Skeletal muscle satellite cell (primary cell): ENCODE measurements around the gene RASGRP3. TPM values are rescaled to one million over a fixed set of nuclear protein-coding genes. Genes with fewer than 3 reads are reported as not detected.

Experiments
- H3K27me3 ChIP-seq: 2 replicates; pipeline ENCODE4 v1.7.0; 2013; ENCODE audit warnings: low read length; ENCODE audit not compliant: control insufficient read depth, insufficient read depth
- H3K36me3 ChIP-seq: 2 replicates; pipeline ENCODE4 v1.7.0; 2013; ENCODE audit warnings: mild to moderate bottlenecking, control low read depth, low read length; ENCODE audit not compliant: insufficient read depth
- H3K4me1 ChIP-seq: 2 replicates; pipeline ENCODE4 v1.7.0; 2013; ENCODE audit warnings: low read length; ENCODE audit not compliant: control insufficient read depth, insufficient read depth
- H3K4me2 ChIP-seq: 2 replicates; pipeline ENCODE4 v1.7.0; 2013; ENCODE audit warnings: mild to moderate bottlenecking, low read length
- H3K4me3 ChIP-seq: 2 replicates; pipeline ENCODE4 v1.7.0; 2013; ENCODE audit warnings: low read length
- H3K9ac ChIP-seq: 2 replicates; pipeline ENCODE4 v1.7.0; 2013; ENCODE audit warnings: mild to moderate bottlenecking, low read depth, low read length, moderate library complexity
- H3K9me3 ChIP-seq: replicated peaks from 2 replicates; pipeline ENCODE4 v1.7.0; 2013; ENCODE audit warnings: mild to moderate bottlenecking, control low read depth, low read length
- small RNA-seq: library from RNA; depleted of rRNA; stranded (forward); fragments of <200 nt; gene quantifications from one replicate; pipeline ENCODE3, GENCODE V24; 2012

The RASGRP3 gene

GRCh38 chr2:33614190-33614589 is 137.7 kb downstream of the RASGRP3 start:
- Histone ChIP-seq H3K4me2 (no peak overlapping the region), H3K9me3 (no peaks in the 10 kb centered on the region), H3K27me3 (no peaks in the 10 kb centered on the region), H3K36me3 (no peaks in the 10 kb centered on the region), H3K9ac (no peak overlapping the region), H3K4me1 (no peaks in the 10 kb centered on the region), H3K4me3 (no peak overlapping the region)

Small RNAs within 50 kb of the gene (small RNA-seq; reads per million reads assigned to genes)
- not detected for gene ATP6V0E1P3
